AG09309 (cell line): ENCODE results near the gene NDRG2.

Source experiments
- DNase-seq: peaks from one replicate; pipeline ENCODE4 v3.0.0-alpha.2; 2010; ENCODE audit warnings: low read depth
- H3K4me3 ChIP-seq: 2 replicates; pipeline ENCODE4 v1.5.1; 2011; ENCODE audit warnings: mild to moderate bottlenecking, low read depth, low read length, moderate library complexity; ENCODE audit not compliant: control insufficient read depth
- TF ChIP-seq, protein P1 (sequence below): IDR thresholded peaks from 2 replicates; pipeline ENCODE4 v1.5.1; 2011; ENCODE audit warnings: mild to moderate bottlenecking, low read depth, low read length, inconsistent platforms; ENCODE audit not compliant: insufficient read depth, control insufficient read depth; ENCODE audit errors: missing control alignments

The NDRG2 gene

DNA sequence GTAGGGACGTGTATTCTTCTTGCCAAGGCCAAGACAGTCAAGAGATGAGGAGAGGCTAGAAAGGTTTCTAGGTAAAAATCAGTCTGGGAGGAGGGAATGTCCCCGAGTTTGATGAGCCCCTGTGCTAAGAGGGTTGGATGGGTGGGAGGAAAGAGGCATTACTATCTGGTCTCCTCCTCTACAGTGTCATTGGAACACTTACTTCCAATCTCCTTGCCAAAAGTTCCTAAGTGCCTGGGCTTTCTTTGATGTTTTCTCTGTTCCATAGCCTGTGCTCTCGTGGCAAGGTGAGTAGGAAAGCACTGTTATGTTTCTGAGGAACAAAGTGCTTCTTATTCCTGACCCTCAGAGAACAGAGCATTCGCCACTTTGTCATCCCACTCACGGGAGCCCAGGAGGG is 9.8 kb upstream of the NDRG2 start, which contains the start of gene RNASE13:
Gene RNASE13, minus strand, starts transcription at position 101 of the 400 bp plus-strand sequence. CDS start 519 bp downstream, outside the sequence.
- no peak for DNase-seq
- H3K4me3 ChIP-seq = no peak within 1 kb of the TSS
- TF ChIP-seq, protein P1, sequence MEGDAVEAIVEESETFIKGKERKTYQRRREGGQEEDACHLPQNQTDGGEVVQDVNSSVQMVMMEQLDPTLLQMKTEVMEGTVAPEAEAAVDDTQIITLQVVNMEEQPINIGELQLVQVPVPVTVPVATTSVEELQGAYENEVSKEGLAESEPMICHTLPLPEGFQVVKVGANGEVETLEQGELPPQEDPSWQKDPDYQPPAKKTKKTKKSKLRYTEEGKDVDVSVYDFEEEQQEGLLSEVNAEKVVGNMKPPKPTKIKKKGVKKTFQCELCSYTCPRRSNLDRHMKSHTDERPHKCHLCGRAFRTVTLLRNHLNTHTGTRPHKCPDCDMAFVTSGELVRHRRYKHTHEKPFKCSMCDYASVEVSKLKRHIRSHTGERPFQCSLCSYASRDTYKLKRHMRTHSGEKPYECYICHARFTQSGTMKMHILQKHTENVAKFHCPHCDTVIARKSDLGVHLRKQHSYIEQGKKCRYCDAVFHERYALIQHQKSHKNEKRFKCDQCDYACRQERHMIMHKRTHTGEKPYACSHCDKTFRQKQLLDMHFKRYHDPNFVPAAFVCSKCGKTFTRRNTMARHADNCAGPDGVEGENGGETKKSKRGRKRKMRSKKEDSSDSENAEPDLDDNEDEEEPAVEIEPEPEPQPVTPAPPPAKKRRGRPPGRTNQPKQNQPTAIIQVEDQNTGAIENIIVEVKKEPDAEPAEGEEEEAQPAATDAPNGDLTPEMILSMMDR = no peak

DNA sequence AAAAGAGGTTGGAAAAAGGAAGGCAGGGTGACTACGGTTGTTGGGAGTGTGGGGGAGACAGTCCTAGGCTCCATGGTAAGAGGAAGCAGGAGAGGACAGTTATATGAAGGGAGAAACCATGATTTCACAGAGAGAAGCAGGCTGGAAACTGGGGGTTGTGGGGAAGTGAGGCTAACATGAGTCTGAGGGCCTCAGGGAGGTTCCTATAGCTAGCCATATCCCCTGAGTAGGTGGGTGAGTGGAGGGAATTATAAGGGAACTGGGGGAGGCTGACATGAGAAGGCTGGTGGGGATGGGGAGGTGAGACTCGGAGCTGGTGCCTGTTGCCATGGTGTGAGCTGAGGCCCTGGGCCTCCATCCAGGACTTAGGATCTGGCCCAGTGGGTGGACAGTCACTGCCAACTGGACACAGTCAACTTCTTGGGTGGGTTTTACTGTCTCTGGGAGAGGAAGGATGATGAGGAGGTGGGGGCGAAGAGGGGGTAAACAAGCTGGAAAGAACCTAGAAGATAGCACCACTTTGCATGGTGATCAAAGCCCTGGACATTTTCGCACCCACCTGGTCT is 8.4 kb upstream of the NDRG2 start:
- no peak overlapping the region for H3K4me3 ChIP-seq
- TF ChIP-seq, protein P1 = no peak
- no peak for DNase-seq

DNA sequence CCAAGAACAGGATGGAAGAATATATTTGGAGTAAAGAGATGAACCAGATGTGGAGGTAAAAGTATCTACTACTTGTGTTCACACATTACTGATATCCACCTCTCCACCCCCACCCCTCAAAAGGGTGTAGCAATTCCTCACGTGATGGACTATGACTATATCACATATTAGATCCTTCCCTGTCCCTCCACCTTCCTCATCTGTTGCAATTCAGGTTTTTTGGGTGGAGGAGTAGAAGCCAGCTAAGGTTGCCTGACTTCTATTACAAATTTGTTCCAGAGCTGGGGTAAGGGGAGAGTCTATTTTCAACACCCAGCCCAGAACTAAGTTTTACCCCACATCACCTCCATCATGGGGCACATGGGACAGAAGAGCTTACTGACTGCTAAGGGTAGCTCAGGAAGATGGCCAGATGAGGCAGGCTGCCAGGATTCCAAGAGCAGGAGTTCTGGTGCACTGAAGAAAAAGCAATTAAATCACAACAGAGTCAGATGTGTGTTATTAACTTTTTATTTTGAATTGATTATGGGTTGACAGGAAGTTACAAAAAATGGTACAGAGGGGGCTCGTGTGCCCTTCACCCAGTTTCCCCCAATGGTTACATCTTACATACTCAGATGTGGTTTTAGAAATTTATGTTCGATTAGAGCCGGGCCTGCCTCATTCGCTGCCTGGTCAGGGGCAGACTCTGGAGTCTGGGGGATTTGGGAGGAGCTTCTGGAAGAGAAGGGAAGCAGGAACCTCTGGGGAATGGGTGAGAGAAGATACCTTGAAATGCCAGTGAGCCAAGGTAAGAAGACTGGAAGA is 7.7 kb upstream of the NDRG2 start:
- H3K4me3 ChIP-seq = no peak overlapping the region
- no peak for DNase-seq
- TF ChIP-seq, protein P1 = no peak

DNA sequence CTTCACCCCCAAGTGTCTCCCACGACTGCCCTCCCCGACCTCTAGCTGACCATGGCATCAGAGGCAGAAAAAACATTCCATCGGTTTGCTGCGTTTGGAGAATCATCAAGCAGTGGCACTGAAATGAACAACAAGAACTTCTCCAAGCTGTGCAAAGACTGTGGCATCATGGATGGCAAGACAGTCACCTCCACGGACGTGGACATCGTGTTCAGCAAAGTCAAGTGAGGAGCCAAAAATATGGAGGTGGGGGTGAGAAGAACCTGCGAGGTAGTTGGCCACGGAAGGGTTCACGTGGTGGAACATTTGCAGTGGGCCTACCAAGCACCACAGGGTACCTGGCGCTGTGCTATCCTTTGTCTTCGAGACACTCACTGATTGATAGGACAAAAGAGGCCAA is 5.7 kb upstream of the NDRG2 start:
- DNase-seq = no peak
- TF ChIP-seq, protein P1 = no peak
- no peak overlapping the region for H3K4me3 ChIP-seq

DNA sequence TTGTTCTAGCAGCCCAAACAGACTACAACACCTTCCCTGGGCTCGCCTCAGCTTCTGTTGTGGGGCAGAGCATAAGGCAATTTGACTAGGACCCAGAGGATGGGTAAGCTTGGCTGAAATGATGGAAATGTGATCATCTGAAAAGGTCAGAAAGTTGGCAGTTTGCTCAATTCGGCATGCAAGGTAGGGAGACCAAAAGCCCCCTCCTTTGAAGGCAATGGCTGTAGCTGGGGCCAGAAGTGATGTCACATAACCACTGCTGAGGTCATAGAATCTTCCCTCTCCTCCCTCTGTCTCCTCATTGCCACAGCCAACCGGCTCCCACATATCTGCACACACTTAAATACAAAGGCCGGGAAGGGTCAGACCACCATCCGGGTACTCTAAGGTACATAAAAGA is 5.1 kb upstream of the NDRG2 start, which contains the start of gene TPPP2:
Gene TPPP2, plus strand, starts transcription at position 301 of the 400 bp plus-strand sequence. CDS start 365 bp downstream, outside the sequence.
- H3K4me3 ChIP-seq = no peak within 1 kb of the TSS
- DNase-seq = no peak
- TF ChIP-seq, protein P1 = no peak

DNA sequence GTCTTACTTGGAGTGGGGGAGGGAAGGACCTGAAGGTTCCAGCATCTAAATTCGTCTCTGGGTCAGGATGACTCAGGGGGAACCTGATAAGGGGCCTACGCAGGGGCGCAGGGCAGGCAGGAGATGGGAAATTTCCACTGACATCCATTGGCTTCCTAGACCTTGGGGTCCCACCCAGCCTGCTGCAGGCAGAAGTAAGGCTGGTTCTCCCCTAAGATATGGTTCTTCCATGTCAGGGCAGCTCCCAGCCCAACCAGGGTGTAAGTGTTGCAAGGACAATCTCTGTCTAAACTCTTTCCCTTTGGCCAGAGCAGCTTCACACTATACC is 2.1 kb upstream of the NDRG2 start:
- H3K4me3 ChIP-seq = no peak overlapping the region
- TF ChIP-seq, protein P1 = no peak
- no peak for DNase-seq
